Testis (tissue), 2 donors: Measurements from ENCODE around the gene MAP2K5.

Experiments
- CTCF ChIP-seq, 3 experiments: fragments of 450-650 bp in 2 of 3; fragments of 200-600 bp in 1 of 3; sonication (generic) in 1 of 3; IDR thresholded peaks; one replicate each; pipeline ENCODE4 v1.5.1; 2016 to 2019; ENCODE audit warnings: antibody characterized with exemption in 3 of 3, mild to moderate bottlenecking in 2 of 3, moderate library complexity in 1 of 3
- POLR2A ChIP-seq: fragments of 450-650 bp; IDR thresholded peaks from one replicate; pipeline ENCODE4 v1.6.1; 2017; ENCODE audit warnings: antibody characterized with exemption, mild to moderate bottlenecking, moderate library complexity

GRCh38 chr15:67501177-67501835, 41.2 kb upstream of the MAP2K5 start:
- TF ChIP-seq CTCF (IDR thresholded peaks at IDR 0.05): no peak
- no peak for TF ChIP-seq POLR2A
